CD14-positive monocyte (primary cell): ENCODE measurements around the gene BBS4. TPM values are rescaled to one million over a fixed set of nuclear protein-coding genes. Genes with fewer than 3 reads are reported as not detected.
A peak's percentile ranks its signal among the peaks of the same experiment; 100 is the strongest.

ENCODE experiments used
- DNase-seq, 3 donors: peaks; one replicate each; pipeline ENCODE4 v3.0.0-alpha.2; 2011 to 2022
- H2AFZ ChIP-seq: 2 replicates; pipeline ENCODE4 v1.6.0; 2012; ENCODE audit warnings: mild to moderate bottlenecking, low read depth, low read length, inconsistent platforms; ENCODE audit not compliant: insufficient read depth, poor library complexity, severe bottlenecking
- H3K27ac ChIP-seq, 2 donors: 1 replicate in 1 of 2; 2 replicates in 1 of 2; pipeline ENCODE4 v1.5.1; 2012 to 2013; ENCODE audit warnings: low read length in 2 of 2, control low read depth in 1 of 2, inconsistent platforms in 1 of 2, low read depth in 1 of 2, mild to moderate bottlenecking in 1 of 2
- H3K27me3 ChIP-seq, 2 donors: one replicate each; pipeline versions ENCODE4 v1.6.0 to v1.6.1; 2011 to 2013; ENCODE audit warnings: low read length in 2 of 2; ENCODE audit not compliant: control insufficient read depth in 2 of 2, insufficient read depth in 2 of 2
- H3K36me3 ChIP-seq, 2 donors: replicated peaks in 1 of 2; 1 replicate in 1 of 2; 2 replicates in 1 of 2; pipeline versions ENCODE4 v1.5.1 to v1.6.1; 2012 to 2013; ENCODE audit warnings: low read length in 2 of 2, control low read depth in 1 of 2, inconsistent platforms in 1 of 2, mild to moderate bottlenecking in 1 of 2; ENCODE audit not compliant: insufficient read depth in 2 of 2, control insufficient read depth in 1 of 2
- H3K4me1 ChIP-seq, 2 donors: 1 replicate in 1 of 2; 2 replicates in 1 of 2; pipeline versions ENCODE4 v1.5.1 to v1.6.1; 2012 to 2013; ENCODE audit warnings: low read length in 2 of 2, control low read depth in 1 of 2, inconsistent platforms in 1 of 2, mild to moderate bottlenecking in 1 of 2, moderate library complexity in 1 of 2; ENCODE audit not compliant: insufficient read depth in 2 of 2, control insufficient read depth in 1 of 2
- H3K4me2 ChIP-seq: replicated peaks from 2 replicates; pipeline ENCODE3; 2012; ENCODE audit warnings: low read length, moderate library complexity, mild to moderate bottlenecking; ENCODE audit not compliant: poor library complexity, severe bottlenecking; ENCODE audit errors: extremely low read depth
- H3K4me3 ChIP-seq, 3 experiments: fragments of 200-600 bp in 1 of 3; sonication (generic) in 1 of 3; replicated peaks in 1 of 3; 1 replicate in 2 of 3; 2 replicates in 1 of 3; pipeline ENCODE4 v1.5.1; 2011 to 2013; ENCODE audit warnings: low read length in 3 of 3, mild to moderate bottlenecking in 3 of 3, control low read depth in 2 of 3, low read depth in 2 of 3, inconsistent platforms in 1 of 3, moderate library complexity in 1 of 3
- H3K79me2 ChIP-seq: 2 replicates; pipeline ENCODE4 v1.6.0; 2012; ENCODE audit warnings: mild to moderate bottlenecking, control low read depth, inconsistent platforms, low read length, moderate library complexity; ENCODE audit not compliant: insufficient read depth
- H3K9ac ChIP-seq: 2 replicates; pipeline ENCODE4 v1.6.0; 2017; ENCODE audit warnings: low read length, mild to moderate bottlenecking; ENCODE audit not compliant: insufficient read depth, poor library complexity, severe bottlenecking
- H3K9me3 ChIP-seq, 2 donors: replicated peaks in 1 of 2; 1 replicate in 1 of 2; 2 replicates in 1 of 2; pipeline versions ENCODE4 v1.5.1 to v1.6.1; 2012 to 2013; ENCODE audit warnings: low read length in 2 of 2, control low read depth in 1 of 2; ENCODE audit not compliant: control insufficient read depth in 1 of 2, insufficient read depth in 1 of 2
- H4K20me1 ChIP-seq: 2 replicates; pipeline ENCODE4 v1.6.0; 2012; ENCODE audit warnings: mild to moderate bottlenecking, low read length, control low read depth, moderate library complexity; ENCODE audit not compliant: insufficient read depth
- H3K27ac Mint-ChIP-seq, 7 donors: one replicate each; pipeline ENCODE4 v1.8.0; 2020; ENCODE audit warnings: mild to moderate bottlenecking in 7 of 7, mixed read lengths in 7 of 7, moderate library complexity in 6 of 7, inconsistent platforms in 2 of 7
- H3K27me3 Mint-ChIP-seq, 3 donors: one replicate each; pipeline ENCODE4 v1.8.0; 2021 to 2022; ENCODE audit warnings: low read depth in 3 of 3, mild to moderate bottlenecking in 3 of 3, mixed read lengths in 3 of 3, moderate library complexity in 3 of 3, inconsistent platforms in 1 of 3
- H3K36me3 Mint-ChIP-seq, 2 donors: one replicate each; pipeline ENCODE4 v1.8.0; 2020; ENCODE audit warnings: mixed read lengths in 2 of 2, inconsistent platforms in 1 of 2, mild to moderate bottlenecking in 1 of 2
- H3K4me1 Mint-ChIP-seq: one replicate; pipeline ENCODE4 v1.8.0; 2020; ENCODE audit warnings: mild to moderate bottlenecking, mixed read lengths
- H3K4me3 Mint-ChIP-seq, 2 donors: one replicate each; pipeline ENCODE4 v1.8.0; 2020; ENCODE audit warnings: mild to moderate bottlenecking in 2 of 2, mixed read lengths in 2 of 2, moderate library complexity in 1 of 2
- H3K9me3 Mint-ChIP-seq, 7 donors: one replicate each; pipeline ENCODE4 v1.8.0; 2020 to 2022; ENCODE audit warnings: mixed read lengths in 7 of 7, mild to moderate bottlenecking in 6 of 7, moderate library complexity in 6 of 7, inconsistent platforms in 2 of 7
- WGBS: methylation state at CpG from one replicate; pipeline ENCODE4 v1.1.5; 2013; ENCODE audit warnings: missing lambda C conversion rate; ENCODE audit not compliant: insufficient coverage; 5-methylcytosine and 5-hydroxymethylcytosine counted together
- intact Hi-C, 2 donors: fragments of 100-400 bp; cut with micrococcal nuclease; formaldehyde crosslinking; loops; one replicate each; pipeline versions ENCODE4 v1.15.0 to v1.15.1; 2023
- polyA plus RNA-seq, 3 donors: library from polyadenylated mRNA; depleted of rRNA in 1 of 3; unstranded in 2 of 3; stranded (reverse) in 1 of 3; fragments of 300-500 nt in 2 of 3; fragments of >200 nt in 1 of 3; fragmentation: Illumina TruSeq in 2 of 3; gene quantifications; 1 replicate in 2 of 3; 2 replicates in 1 of 3; pipeline ENCODE4 v1.2.3, GENCODE V29; 2012 to 2021
- TF ChIP-seq, protein P1 (sequence below): fragments of 200-600 bp; IDR thresholded peaks from one replicate; pipeline ENCODE4 v1.8.0; 2022; ENCODE audit warnings: antibody characterized with exemption, mild to moderate bottlenecking

The BBS4 gene
- polyA plus RNA-seq, 3 donors, result 4.0 to 7.6 (median 4.1) TPM

DNA sequence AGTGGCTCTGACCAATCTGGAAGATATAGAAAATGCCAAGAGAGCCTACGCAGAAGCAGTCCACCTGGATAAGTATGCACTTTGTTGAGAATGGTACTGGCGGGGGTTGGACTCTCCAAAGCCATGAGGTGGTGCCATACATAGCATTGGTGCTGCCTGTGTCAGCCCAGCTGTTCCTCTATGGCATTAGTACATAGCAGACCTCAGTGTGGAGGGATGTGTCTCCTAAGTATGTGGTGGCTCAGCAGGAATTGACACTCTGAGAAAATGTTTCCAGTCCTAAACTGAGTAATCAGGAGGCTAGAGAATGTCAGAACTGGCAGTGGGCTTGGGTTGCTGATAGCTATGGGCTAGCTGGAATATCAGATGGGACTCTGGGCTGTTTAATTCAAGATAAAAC is 49.1 kb downstream of the BBS4 start:
- DNase-seq, result no peak
- H3K9me3 Mint-ChIP-seq, result no peaks in the 10 kb centered on the region
- TF ChIP-seq, protein P1, sequence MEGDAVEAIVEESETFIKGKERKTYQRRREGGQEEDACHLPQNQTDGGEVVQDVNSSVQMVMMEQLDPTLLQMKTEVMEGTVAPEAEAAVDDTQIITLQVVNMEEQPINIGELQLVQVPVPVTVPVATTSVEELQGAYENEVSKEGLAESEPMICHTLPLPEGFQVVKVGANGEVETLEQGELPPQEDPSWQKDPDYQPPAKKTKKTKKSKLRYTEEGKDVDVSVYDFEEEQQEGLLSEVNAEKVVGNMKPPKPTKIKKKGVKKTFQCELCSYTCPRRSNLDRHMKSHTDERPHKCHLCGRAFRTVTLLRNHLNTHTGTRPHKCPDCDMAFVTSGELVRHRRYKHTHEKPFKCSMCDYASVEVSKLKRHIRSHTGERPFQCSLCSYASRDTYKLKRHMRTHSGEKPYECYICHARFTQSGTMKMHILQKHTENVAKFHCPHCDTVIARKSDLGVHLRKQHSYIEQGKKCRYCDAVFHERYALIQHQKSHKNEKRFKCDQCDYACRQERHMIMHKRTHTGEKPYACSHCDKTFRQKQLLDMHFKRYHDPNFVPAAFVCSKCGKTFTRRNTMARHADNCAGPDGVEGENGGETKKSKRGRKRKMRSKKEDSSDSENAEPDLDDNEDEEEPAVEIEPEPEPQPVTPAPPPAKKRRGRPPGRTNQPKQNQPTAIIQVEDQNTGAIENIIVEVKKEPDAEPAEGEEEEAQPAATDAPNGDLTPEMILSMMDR, result no peak
- Histone ChIP-seq H3K27me3 (no peaks in the 10 kb centered on the region), H3K79me2 (no peaks in the 10 kb centered on the region), H3K9me3 (no peaks in the 10 kb centered on the region), H3K4me1 (peaks cover 0 to 2% of the 10 kb centered on the region in 2 donors), H3K36me3 (peaks cover 37 to 44% of the 10 kb centered on the region in 2 donors), H3K4me3 (no peak overlapping the region), H3K27ac (no peak overlapping the region), H4K20me1 (no peaks in the 10 kb centered on the region), H3K4me2 (no peak overlapping the region), H3K9ac (no peak overlapping the region), H2AFZ (no peak overlapping the region)
- peaks cover 40 to 43% of the 10 kb centered on the region in 2 donors for H3K36me3 Mint-ChIP-seq
- H3K4me3 Mint-ChIP-seq, result no peak overlapping the region
- H3K27me3 Mint-ChIP-seq, result no peaks in the 10 kb centered on the region
- peak overlapping the region in 1 of 7 donors; percentile 38 for H3K27ac Mint-ChIP-seq
- intact Hi-C loops, result no loop called here
- WGBS, result 100% methylated on average over 2 of the region's 2 CpGs
- H3K4me1 Mint-ChIP-seq, result peaks cover 6% of the 10 kb centered on the region

DNA sequence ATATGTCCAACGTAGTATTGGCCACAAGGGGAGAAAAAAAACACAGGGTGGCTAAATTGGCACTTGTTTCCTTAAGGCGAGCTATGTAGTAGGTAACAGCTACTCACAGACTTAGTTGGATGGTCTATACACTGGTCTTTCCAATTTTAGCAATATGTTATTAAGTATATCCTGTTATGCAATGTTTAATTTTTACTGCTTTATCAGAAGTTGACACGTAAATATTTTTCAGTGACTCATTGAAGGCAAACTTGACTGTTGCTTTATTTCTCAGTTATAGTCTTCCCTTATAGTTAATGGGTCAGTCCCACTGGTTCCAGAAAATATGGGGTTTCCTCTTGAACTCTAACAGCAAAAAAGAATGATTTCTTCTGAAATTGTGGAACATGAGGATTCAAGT is 51.1 kb downstream of the BBS4 start:
- H3K4me2 ChIP-seq, result no peak overlapping the region
- H3K27ac ChIP-seq, result no peak overlapping the region
- H3K4me1 Mint-ChIP-seq, result peaks cover 17% of the 10 kb centered on the region
- H3K27me3 ChIP-seq, result no peaks in the 10 kb centered on the region
- TF ChIP-seq, protein P1, result no peak
- H3K36me3 Mint-ChIP-seq, result peaks cover 52 to 58% of the 10 kb centered on the region in 2 donors
- H3K9me3 Mint-ChIP-seq, result no peaks in the 10 kb centered on the region
- H3K4me3 Mint-ChIP-seq, result no peak overlapping the region
- WGBS, result 100% methylated on average over 1 of the region's 3 CpGs
- no peaks in the 10 kb centered on the region for H3K9me3 ChIP-seq
- no peaks in the 10 kb centered on the region for H3K27me3 Mint-ChIP-seq
- H3K79me2 ChIP-seq, result no peaks in the 10 kb centered on the region
- no peak for DNase-seq
- no peak overlapping the region for H3K27ac Mint-ChIP-seq
- H3K4me3 ChIP-seq, result no peak overlapping the region
- no peak overlapping the region for H3K9ac ChIP-seq
- peaks cover 41 to 58% of the 10 kb centered on the region in 2 donors for H3K36me3 ChIP-seq
- intact Hi-C loops, result no loop called here
- H4K20me1 ChIP-seq, result no peaks in the 10 kb centered on the region
- H2AFZ ChIP-seq, result no peak overlapping the region
- H3K4me1 ChIP-seq, result peaks cover 0 to 3% of the 10 kb centered on the region in 2 donors
